Activated naive CD8-positive, alpha-beta T cell treated with anti-CD3 and anti-CD28 coated beads for 36 hours (primary cell): ENCODE measurements around the gene NUTM2A. TPM values are rescaled to one million over a fixed set of nuclear protein-coding genes. Genes with fewer than 3 reads are reported as not detected.
"Not testable (repeated sequence)": the region's sequence is repeated elsewhere in the genome, so short reads cannot be mapped to it uniquely, and the experiment has no call there.

Source experiments
- DNase-seq: peaks from one replicate; pipeline ENCODE4 v3.0.0; 2021
- H3K27ac Mint-ChIP-seq: one replicate; pipeline ENCODE4 v1.8.0; 2022; ENCODE audit warnings: mild to moderate bottlenecking, moderate library complexity, mixed read lengths
- H3K27me3 Mint-ChIP-seq: one replicate; pipeline ENCODE4 v1.8.0; 2022; ENCODE audit warnings: mild to moderate bottlenecking, mixed read lengths
- H3K36me3 Mint-ChIP-seq: one replicate; pipeline ENCODE4 v1.8.0; 2021; ENCODE audit warnings: mild to moderate bottlenecking, mixed read lengths
- H3K4me1 Mint-ChIP-seq: one replicate; pipeline ENCODE4 v1.8.0; 2021; ENCODE audit warnings: mixed read lengths
- H3K4me3 Mint-ChIP-seq: one replicate; pipeline ENCODE4 v1.8.0; 2022; ENCODE audit warnings: mild to moderate bottlenecking, moderate library complexity, mixed read lengths
- H3K9me3 Mint-ChIP-seq: one replicate; pipeline ENCODE4 v1.8.0; 2022; ENCODE audit warnings: mixed read lengths
- total RNA-seq, 2 experiments: library from RNA; stranded (reverse); gene quantifications; one replicate each; pipeline ENCODE4 v1.2.3, GENCODE V29; 2021

NUTM2A gene
- total RNA-seq, 2 experiments from 2014 or later = 0.47 to 0.66 TPM

DNA sequence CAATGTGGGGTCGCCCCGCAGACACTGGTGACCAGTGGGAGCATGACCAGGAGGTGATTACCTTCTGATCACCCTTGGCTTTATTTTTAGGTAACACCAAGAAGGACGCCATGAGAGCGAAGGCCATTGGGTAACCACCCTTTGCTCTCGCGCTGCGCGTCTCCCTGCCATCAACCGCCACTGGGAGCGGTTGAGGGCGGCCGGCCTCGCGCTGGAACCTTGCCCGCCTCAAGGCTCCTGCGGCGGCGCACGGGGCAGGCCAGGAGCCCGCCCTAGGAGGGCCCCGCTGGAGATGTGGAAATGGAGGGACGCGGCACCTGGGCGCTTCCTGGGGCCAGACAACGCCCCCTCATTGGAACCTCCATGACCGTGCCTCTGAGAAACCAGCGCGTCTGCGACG is 2.5 kb upstream of the NUTM2A start:
- H3K4me3 Mint-ChIP-seq, H3K27ac Mint-ChIP-seq, H3K36me3 Mint-ChIP-seq, H3K9me3 Mint-ChIP-seq, H3K27me3 Mint-ChIP-seq, DNase-seq, H3K4me1 Mint-ChIP-seq: not testable (repeated sequence)

DNA sequence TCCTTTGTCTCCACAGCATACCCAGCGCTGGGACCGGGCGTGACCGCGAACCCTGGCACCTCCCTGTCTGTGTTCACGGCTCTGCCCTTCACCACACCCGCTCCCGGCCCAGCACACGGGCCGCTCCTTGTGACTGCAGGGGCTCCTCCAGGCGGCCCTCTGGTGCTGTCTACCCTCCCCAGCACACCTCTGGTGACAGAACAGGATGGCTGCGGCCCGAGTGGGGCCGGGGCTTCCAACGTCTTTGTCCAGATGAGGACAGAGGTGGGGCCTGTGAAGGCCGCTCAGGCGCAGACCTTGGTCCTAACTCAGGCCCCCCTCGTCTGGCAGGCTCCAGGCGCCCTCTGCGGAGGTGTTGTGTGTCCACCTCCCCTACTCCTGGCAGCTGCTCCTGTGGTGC is 3.0 kb downstream of the NUTM2A start:
- not testable (repeated sequence) for H3K4me3 Mint-ChIP-seq, H3K27ac Mint-ChIP-seq

DNA sequence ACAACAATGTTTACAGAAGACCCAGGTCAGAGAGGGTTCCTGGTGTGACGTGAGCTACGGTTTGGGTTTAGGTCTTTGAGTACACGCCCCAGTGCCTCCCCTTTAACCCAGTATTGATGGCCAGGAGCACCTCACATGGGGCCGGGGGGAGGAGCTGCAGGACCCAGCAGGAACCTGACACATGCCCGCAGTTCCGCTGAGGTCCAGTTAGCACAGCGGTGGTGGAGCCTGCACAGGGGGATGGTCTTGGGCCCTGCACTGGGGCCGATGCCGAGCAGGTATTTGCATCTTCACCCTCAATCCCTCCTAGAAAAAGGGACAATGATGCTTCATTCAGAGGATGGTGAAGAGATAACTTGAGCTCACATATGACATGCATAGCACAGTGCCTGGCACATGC is 4.0 kb downstream of the NUTM2A start:
- H3K36me3 Mint-ChIP-seq, H3K27ac Mint-ChIP-seq, DNase-seq, H3K4me3 Mint-ChIP-seq, H3K9me3 Mint-ChIP-seq, H3K27me3 Mint-ChIP-seq, H3K4me1 Mint-ChIP-seq: not testable (repeated sequence)

More for the DNA sequence above, 3.0 kb downstream of the NUTM2A start:
- not testable (repeated sequence) for H3K4me1 Mint-ChIP-seq, DNase-seq, H3K36me3 Mint-ChIP-seq, H3K9me3 Mint-ChIP-seq, H3K27me3 Mint-ChIP-seq

DNA sequence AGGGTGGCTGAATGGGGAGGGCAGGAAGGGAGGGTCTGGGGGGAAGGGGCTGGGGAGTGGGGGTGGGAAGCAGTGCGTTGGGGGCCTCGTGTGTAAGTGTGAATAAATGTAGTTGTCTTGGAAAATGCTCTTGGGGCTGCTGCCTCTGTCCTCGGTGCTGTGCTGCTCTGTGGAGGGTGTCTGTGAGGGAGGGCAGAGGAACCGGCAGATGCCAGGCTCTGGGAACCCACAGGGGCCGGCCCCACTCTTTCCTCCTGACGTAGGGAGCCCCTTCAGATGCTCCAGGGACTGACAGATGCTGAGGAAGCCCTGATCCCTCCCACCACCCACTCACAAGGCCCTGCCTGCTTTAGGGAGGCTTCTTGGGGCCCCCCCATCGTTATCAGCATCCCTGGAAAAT is 9.6 kb downstream of the NUTM2A start:
- not testable (repeated sequence) for H3K27ac Mint-ChIP-seq

DNA sequence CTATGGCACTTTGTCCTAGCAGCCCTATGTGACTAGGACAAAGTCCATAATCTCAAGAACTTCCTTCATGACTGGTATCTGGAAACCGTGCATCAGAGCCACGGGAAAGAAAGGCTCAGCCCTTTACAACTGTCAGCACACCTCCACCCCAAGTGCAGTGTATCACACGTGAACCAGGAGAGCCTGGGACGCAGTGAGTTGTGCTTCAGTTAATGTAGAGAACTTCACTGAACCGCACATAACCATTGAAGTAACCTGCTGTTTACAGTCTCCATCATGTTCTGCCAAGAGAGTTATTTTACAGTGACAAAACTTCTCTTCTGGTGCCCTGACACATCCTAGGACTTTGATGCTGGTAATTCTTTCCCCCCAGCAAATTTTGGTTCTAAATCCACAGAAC is 12.0 kb downstream of the NUTM2A start:
- H3K27ac Mint-ChIP-seq, H3K4me3 Mint-ChIP-seq, H3K4me1 Mint-ChIP-seq, DNase-seq, H3K36me3 Mint-ChIP-seq, H3K9me3 Mint-ChIP-seq, H3K27me3 Mint-ChIP-seq: not testable (repeated sequence)

More for the DNA sequence above, 9.6 kb downstream of the NUTM2A start:
- not testable (repeated sequence) for H3K4me3 Mint-ChIP-seq, H3K27me3 Mint-ChIP-seq, H3K36me3 Mint-ChIP-seq, DNase-seq, H3K4me1 Mint-ChIP-seq, H3K9me3 Mint-ChIP-seq

DNA sequence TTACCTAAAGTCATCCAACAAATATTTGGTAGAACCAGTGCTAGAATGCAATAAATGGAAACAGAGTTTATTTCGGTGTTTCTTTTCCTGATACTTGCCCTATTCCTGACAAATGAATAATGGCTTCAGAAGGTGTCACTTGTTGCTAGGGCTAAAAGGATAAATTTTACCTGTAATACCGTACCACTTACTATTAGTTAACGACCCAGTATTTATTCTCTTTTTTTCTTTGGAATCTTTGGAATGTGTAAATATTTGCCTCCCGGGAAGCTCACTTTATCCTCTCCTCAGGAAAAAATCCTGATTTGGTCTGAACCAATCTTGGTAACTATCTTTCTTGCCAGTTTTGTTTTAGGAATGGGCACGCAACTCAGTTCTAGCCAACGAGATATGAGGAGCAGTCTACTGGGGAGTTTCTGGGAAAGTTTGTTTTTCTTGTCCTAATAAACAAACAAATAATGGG is 14.1 kb downstream of the NUTM2A start:
- H3K4me1 Mint-ChIP-seq, H3K27ac Mint-ChIP-seq, H3K36me3 Mint-ChIP-seq, H3K27me3 Mint-ChIP-seq, H3K9me3 Mint-ChIP-seq, H3K4me3 Mint-ChIP-seq, DNase-seq: not testable (repeated sequence)

DNA sequence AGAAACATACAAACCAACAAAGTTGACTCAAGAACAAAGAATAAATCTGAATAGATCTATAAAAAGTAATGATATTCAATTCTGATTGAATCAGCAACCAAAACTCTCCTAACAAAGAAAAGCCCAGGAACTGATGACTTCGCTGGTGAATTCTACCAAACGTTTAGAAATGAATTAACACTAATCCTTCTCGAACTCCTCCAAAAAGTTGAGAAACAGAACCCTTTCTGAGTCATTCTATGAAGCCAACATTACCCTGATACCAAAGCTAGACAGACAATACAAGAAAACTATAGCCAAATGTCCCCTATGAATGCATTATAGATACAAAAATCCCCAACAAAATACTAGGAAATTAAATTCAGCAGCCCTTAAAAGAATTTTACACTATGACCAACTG is 16.9 kb downstream of the NUTM2A start:
- not testable (repeated sequence) for H3K9me3 Mint-ChIP-seq, H3K27ac Mint-ChIP-seq, H3K4me1 Mint-ChIP-seq, DNase-seq, H3K27me3 Mint-ChIP-seq, H3K4me3 Mint-ChIP-seq, H3K36me3 Mint-ChIP-seq

DNA sequence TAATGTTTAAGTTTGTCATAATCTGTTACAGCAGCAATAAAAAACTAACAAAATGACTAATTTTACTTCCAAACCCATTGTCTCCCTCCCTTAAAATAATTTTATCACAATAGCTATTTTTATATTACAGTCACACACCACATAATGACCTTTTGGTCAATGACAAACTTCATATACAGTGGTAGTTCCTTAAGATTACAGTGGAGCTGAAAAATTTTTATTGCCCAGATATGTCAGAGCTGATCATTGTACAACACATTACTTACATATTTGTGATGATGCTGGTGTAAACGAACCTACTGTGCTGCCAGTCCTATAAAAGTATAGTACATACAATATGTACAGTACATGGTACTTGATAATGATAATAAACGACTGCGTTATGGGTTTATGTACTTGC is 22.1 kb downstream of the NUTM2A start:
- H3K4me1 Mint-ChIP-seq, H3K36me3 Mint-ChIP-seq, H3K27me3 Mint-ChIP-seq, H3K27ac Mint-ChIP-seq, DNase-seq, H3K4me3 Mint-ChIP-seq, H3K9me3 Mint-ChIP-seq: not testable (repeated sequence)

DNA sequence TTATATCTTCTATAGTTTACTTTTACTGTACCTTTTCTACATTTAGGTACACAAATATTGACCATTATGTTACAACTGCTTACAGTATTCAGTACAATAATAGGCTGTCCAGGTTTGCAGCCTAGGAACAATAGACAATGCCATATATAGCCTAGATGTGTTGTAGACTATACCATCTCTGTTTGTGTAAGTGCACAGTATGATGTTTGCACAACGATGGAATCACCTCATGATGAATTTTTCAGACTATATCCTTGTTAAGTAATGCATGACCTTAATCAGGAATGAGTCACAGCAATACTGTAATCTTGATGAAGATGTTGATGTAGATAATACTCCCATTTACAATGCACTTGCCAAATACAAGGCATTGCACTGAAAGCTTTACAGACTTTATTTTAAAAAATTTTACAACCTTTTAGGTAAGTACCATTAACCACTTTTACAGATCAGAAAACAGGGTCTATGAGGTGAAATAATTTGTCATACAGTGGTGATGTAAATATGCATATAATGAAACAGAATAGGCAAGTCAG is 23.6 kb downstream of the NUTM2A start:
- not testable (repeated sequence) for H3K4me3 Mint-ChIP-seq, H3K36me3 Mint-ChIP-seq, H3K9me3 Mint-ChIP-seq

DNA sequence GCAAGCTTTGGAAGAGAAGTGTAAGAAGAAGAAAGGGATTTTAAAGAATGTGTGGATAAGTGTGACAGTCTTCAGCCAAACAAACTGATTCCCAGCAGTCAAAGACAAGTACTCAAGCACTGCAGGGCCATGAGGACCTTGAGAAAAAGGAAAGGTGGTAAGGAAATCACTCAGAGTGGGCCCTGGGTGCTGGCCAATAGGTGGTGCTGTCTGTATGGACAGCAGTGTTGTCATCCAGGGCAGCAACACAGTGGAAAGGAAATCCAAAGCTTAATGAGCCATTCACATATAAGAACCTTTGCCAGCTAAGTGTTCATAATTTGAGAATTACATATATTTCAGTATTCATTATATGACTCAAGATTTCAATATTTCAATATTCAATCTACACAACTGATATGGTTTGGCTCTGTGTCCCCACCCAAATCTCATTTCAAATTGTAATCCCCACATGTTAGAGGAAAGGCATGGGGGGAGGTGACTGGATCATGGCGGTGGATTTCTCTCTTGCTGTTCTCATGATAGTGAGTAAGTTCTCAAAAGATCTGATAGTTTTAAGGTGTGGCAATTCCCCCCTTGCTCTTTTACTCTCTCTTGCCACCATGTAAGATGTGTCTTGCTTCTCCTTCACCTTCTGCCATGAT is 55.6 kb downstream of the NUTM2A start:
- H3K27me3 Mint-ChIP-seq, H3K27ac Mint-ChIP-seq, H3K9me3 Mint-ChIP-seq, DNase-seq, H3K4me3 Mint-ChIP-seq, H3K4me1 Mint-ChIP-seq, H3K36me3 Mint-ChIP-seq: not testable (repeated sequence)

More for the DNA sequence above, 23.6 kb downstream of the NUTM2A start:
- H3K27me3 Mint-ChIP-seq, DNase-seq, H3K4me1 Mint-ChIP-seq, H3K27ac Mint-ChIP-seq: not testable (repeated sequence)

Other genes with a start within 250 kb of the NUTM2A start
- gene FAM25A, start 205.2 kb upstream of the NUTM2A start, total RNA-seq = not detected
- 10 to 100 TPM; 89.0 to 91.5 TPM for gene GLUD1, start 130.6 kb upstream of the NUTM2A start, total RNA-seq
- gene SHLD2, start 130.2 kb upstream of the NUTM2A start, total RNA-seq = 10 to 100 TPM; 41.4 to 42.3 TPM
- gene NUTM2D, start 132.3 kb downstream of the NUTM2A start, total RNA-seq = 1 to 10 TPM; 1.3 to 1.9 TPM